GM21515 (cell line): ENCODE data around the gene PLD1.
"Not testable (repeated sequence)": the region's sequence is repeated elsewhere in the genome, so short reads cannot be mapped to it uniquely, and the experiment has no call there.

Source experiments
- ATAC-seq: cut with Tn5 transposase; IDR thresholded peaks from one replicate; pipeline ENCODE4 v1.9.1; 2021; ENCODE audit not compliant: unreplicated experiment

The PLD1 gene

GRCh38 chr3:171574556-171575240, 235.6 kb downstream of the PLD1 start:
- ATAC-seq = no peak

GRCh38 chr3:171569571-171570132, 240.6 kb downstream of the PLD1 start:
- no peak for ATAC-seq

GRCh38 chr3:171568766-171569165, 241.5 kb downstream of the PLD1 start:
- no peak for ATAC-seq

GRCh38 chr3:171566803-171567422, 243.4 kb downstream of the PLD1 start:
- no peak for ATAC-seq

GRCh38 chr3:171565481-171566058, 244.7 kb downstream of the PLD1 start:
- ATAC-seq = no peak

- ATAC-seq = no peak
These were observed 245.4 kb downstream of the PLD1 start for GRCh38 chr3:171564748-171565480.

GRCh38 chr3:171563298-171563697, 247.0 kb downstream of the PLD1 start:
- no peak for ATAC-seq

- not testable (repeated sequence) for ATAC-seq
These were observed 247.8 kb downstream of the PLD1 start for GRCh38 chr3:171562459-171562858.

GRCh38 chr3:171561596-171562323, 248.5 kb downstream of the PLD1 start:
- ATAC-seq = no peak

GRCh38 chr3:171559586-171559985, 250.7 kb downstream of the PLD1 start:
- no peak for ATAC-seq

- no peak for ATAC-seq
These were observed 252.0 kb downstream of the PLD1 start for GRCh38 chr3:171558188-171558696.

GRCh38 chr3:171557173-171557572, 253.1 kb downstream of the PLD1 start:
- ATAC-seq = no peak

- no peak for ATAC-seq
These were observed 253.6 kb downstream of the PLD1 start for GRCh38 chr3:171556574-171557145.

GRCh38 chr3:171556148-171556547, 254.1 kb downstream of the PLD1 start:
- no peak for ATAC-seq

GRCh38 chr3:171553086-171553485, 257.2 kb downstream of the PLD1 start:
- ATAC-seq = no peak

GRCh38 chr3:171552531-171552930, 257.8 kb downstream of the PLD1 start:
- ATAC-seq = no peak

GRCh38 chr3:171551296-171551695, 259.0 kb downstream of the PLD1 start:
- ATAC-seq = no peak
